ENCODE results near the gene BIVM. TPM values are rescaled to one million over a fixed set of nuclear protein-coding genes. Genes with fewer than 3 reads are reported as not detected.

The BIVM gene
- total RNA-seq, 4 donors from 2014 or later = 16.2 to 19.5 (median 16.7) TPM

- intact Hi-C loops (cut with DNase I) = loop anchor here (2.0 to 5.0 kb wide), 3 partner anchors 75 to 265 kb away; partner anchors contain the start of genes TEX30 and TPP2
- Histone ChIP-seq H3K36me3 (peaks cover 0 to 10% (median 2%) of the 10 kb centered on the region in 4 donors), H3K4me1 (peaks cover 10 to 40% (median 28%) of the 10 kb centered on the region in 4 donors), H3K9me3 (no peaks in the 10 kb centered on the region), H3K27ac (replicated peaks in 1 of 4) (peak overlapping the region; percentile 92 to 96 (median 96)), H3K4me3 (peak overlapping the region; percentile 73 to 88 (median 85)), H3K27me3 (no peaks in the 10 kb centered on the region)
- no peak for TF ChIP-seq EP300 (IDR thresholded peaks at IDR 0.05)
- peak; percentile 60 to 68 (median 60) for TF ChIP-seq CTCF (IDR thresholded peaks at IDR 0.05)
- TF ChIP-seq POLR2AphosphoS5 (IDR thresholded peaks at IDR 0.05) = no peak
- no peak for TF ChIP-seq POLR2A (IDR thresholded peaks at IDR 0.05; ENCODE audit: low read depth)
- 22% methylated on average over 12 of the region's 12 CpGs for WGBS
- DNase-seq (ENCODE audit: extremely low spot score) = no peak
These were observed 48.6 kb downstream of the BIVM start for GRCh38 chr13:102847272-102848234.

- no peaks in the 10 kb centered on the region for H3K27me3 ChIP-seq
- no peak overlapping the region for H3K27ac ChIP-seq (replicated peaks in 1 of 4)
- no peak overlapping the region for H3K4me3 ChIP-seq
- peaks cover 5 to 15% (median 6%) of the 10 kb centered on the region in 4 donors for H3K36me3 ChIP-seq
- TF ChIP-seq EP300 (IDR thresholded peaks at IDR 0.05) = no peak
- TF ChIP-seq POLR2A (IDR thresholded peaks at IDR 0.05; ENCODE audit: low read depth) = no peak
- no peak for TF ChIP-seq CTCF (IDR thresholded peaks at IDR 0.05)
- TF ChIP-seq POLR2AphosphoS5 (IDR thresholded peaks at IDR 0.05) = no peak
- intact Hi-C loops (cut with DNase I) = loop anchor here (5.0 kb wide), 2 partner anchors 77 to 267 kb away; partner anchors contain the start of gene TEX30
- 87% methylated on average over 6 of the region's 6 CpGs for WGBS
- DNase-seq (ENCODE audit: extremely low spot score) = no peak
- peaks cover 10 to 40% (median 28%) of the 10 kb centered on the region in 4 donors for H3K4me1 ChIP-seq
- no peaks in the 10 kb centered on the region for H3K9me3 ChIP-seq
These were observed 50.0 kb downstream of the BIVM start for GRCh38 chr13:102848956-102849355.

- Histone ChIP-seq H3K4me3 (no peak overlapping the region), H3K36me3 (peaks cover 22 to 49% (median 40%) of the 10 kb centered on the region in 4 donors), H3K27me3 (no peaks in the 10 kb centered on the region), H3K9me3 (no peaks in the 10 kb centered on the region), H3K27ac (replicated peaks in 1 of 4) (no peak overlapping the region), H3K4me1 (peaks cover 10 to 26% (median 13%) of the 10 kb centered on the region in 4 donors)
- TF ChIP-seq CTCF (IDR thresholded peaks at IDR 0.05) (no peak), POLR2A (IDR thresholded peaks at IDR 0.05; ENCODE audit: low read depth) (no peak), EP300 (IDR thresholded peaks at IDR 0.05) (no peak), POLR2AphosphoS5 (IDR thresholded peaks at IDR 0.05) (no peak)
- intact Hi-C loops (cut with DNase I) = no loop called here
- DNase-seq (ENCODE audit: extremely low spot score) = no peak
- WGBS = 92% methylated on average over 3 of the region's 3 CpGs
These were observed 53.6 kb downstream of the BIVM start for GRCh38 chr13:102852556-102852955.

GRCh38 chr13:102854675-102855074, 55.8 kb downstream of the BIVM start:
- no peak overlapping the region for H3K27ac ChIP-seq (replicated peaks in 1 of 4)
- no peaks in the 10 kb centered on the region for H3K27me3 ChIP-seq
- no peak for DNase-seq (ENCODE audit: extremely low spot score)
- peaks cover 0 to 8% (median 3%) of the 10 kb centered on the region in 4 donors for H3K4me1 ChIP-seq
- TF ChIP-seq EP300 (IDR thresholded peaks at IDR 0.05) (no peak), CTCF (IDR thresholded peaks at IDR 0.05) (no peak), POLR2A (IDR thresholded peaks at IDR 0.05; ENCODE audit: low read depth) (no peak), POLR2AphosphoS5 (IDR thresholded peaks at IDR 0.05) (no peak)
- intact Hi-C loops (cut with DNase I) = no loop called here
- no peaks in the 10 kb centered on the region for H3K9me3 ChIP-seq
- WGBS = 88% methylated on average over 7 of the region's 7 CpGs
- no peak overlapping the region for H3K4me3 ChIP-seq
- H3K36me3 ChIP-seq = peaks cover 43 to 69% (median 61%) of the 10 kb centered on the region in 4 donors

All from esophagus muscularis mucosa (tissue), 4 donors.